ENCODE results near the gene ARPC1B.
"Not testable (repeated sequence)": the region's sequence is repeated elsewhere in the genome, so short reads cannot be mapped to it uniquely, and the experiment has no call there.

The ARPC1B gene

GRCh38 chr7:99431756-99432540 is 57.4 kb downstream of the ARPC1B start:
- H3K27ac ChIP-seq = peak overlapping the region in 1 of 21 experiments; percentile 30

GRCh38 chr7:99433158-99433557 is 58.6 kb downstream of the ARPC1B start:
- H3K4me3 ChIP-seq = no peak overlapping the region
- H3K27ac ChIP-seq = no peak overlapping the region

More at GRCh38 chr7:99431756-99432540, 57.4 kb downstream of the ARPC1B start:
- H3K4me3 ChIP-seq = not testable (repeated sequence)

GRCh38 chr7:99437946-99438572 is 63.5 kb downstream of the ARPC1B start:
- Histone ChIP-seq H3K4me3 (peak overlapping the region; percentile 67 to 97 (median 95)), H3K27ac (peak overlapping the region in 20 of 21 experiments; percentile 68 to 98 (median 89))

- Histone ChIP-seq H3K27ac (peak within 1 kb of the TSS; percentile 68 to 98 (median 89)), H3K4me3 (peak within 1 kb of the TSS; percentile 67 to 97 (median 95))
Measured at GRCh38 chr7:99438573-99439480, 64.3 kb downstream of the ARPC1B start, which contains the start of the genes CPSF4 and PTCD1. CPSF4 (plus strand) TSS chr7:99438943; CDS start chr7:99439083, 140 bp downstream. PTCD1 (minus strand) TSS chr7:99438798; CDS start chr7:99435242, 3,556 bp downstream.

GRCh38 chr7:99440195-99440594 is 65.7 kb downstream of the ARPC1B start:
- peak overlapping the region in 8 of 21 experiments; percentile 85 to 96 (median 91) for H3K27ac ChIP-seq
- peak overlapping the region in 5 of 7 experiments; percentile 67 to 97 (median 96) for H3K4me3 ChIP-seq

All from skin epidermis (tissue), 12 donors.